ENCODE measurements around the gene KMT2D. TPM values are rescaled to one million over a fixed set of nuclear protein-coding genes. Genes with fewer than 3 reads are reported as not detected.

The KMT2D gene
- total RNA-seq, 3 donors from 2014 or later (not counting 1 experiment from before 2014, with no cell fraction given) = 164 to 186 (median 182) TPM

DNA sequence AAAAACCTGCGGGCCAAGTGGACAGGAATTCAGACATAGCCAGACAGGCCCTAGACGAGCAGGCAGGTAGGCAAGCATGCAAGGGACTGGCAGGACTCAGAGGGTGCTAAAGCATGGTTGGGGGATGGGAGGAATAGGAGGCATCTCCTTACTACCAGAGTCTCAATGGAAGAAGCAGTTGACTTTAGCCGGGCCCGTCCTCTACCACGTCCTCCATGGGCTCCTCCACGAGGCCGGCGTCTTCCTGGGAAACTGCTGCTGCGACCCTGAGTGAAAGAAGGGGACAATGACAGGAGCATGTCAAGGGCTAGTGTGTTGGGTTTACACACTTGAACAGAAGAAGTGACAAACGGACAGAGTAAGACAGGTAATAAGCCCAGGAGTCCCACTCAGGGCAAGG, 11.6 kb downstream of the KMT2D start:
- no peak overlapping the region for H3K4me3 Mint-ChIP-seq
- Histone ChIP-seq H3K27me3 (ENCODE audit: control insufficient read depth, insufficient read depth, low read length) (no peaks in the 10 kb centered on the region), H3K9me3 (ENCODE audit: control insufficient read depth, insufficient read depth, low read length) (no peaks in the 10 kb centered on the region), H3K36me3 (ENCODE audit: control insufficient read depth, insufficient read depth, low read length) (peaks cover 92% of the 10 kb centered on the region), H3K4me1 (ENCODE audit: control insufficient read depth, insufficient read depth, low read length) (no peaks in the 10 kb centered on the region), H3K27ac (ENCODE audit: low read length) (no peak overlapping the region), H3K4me3 (ENCODE audit: low read length) (no peak overlapping the region)
- no peaks in the 10 kb centered on the region for H3K9me3 Mint-ChIP-seq
- TF ChIP-seq, protein P1, sequence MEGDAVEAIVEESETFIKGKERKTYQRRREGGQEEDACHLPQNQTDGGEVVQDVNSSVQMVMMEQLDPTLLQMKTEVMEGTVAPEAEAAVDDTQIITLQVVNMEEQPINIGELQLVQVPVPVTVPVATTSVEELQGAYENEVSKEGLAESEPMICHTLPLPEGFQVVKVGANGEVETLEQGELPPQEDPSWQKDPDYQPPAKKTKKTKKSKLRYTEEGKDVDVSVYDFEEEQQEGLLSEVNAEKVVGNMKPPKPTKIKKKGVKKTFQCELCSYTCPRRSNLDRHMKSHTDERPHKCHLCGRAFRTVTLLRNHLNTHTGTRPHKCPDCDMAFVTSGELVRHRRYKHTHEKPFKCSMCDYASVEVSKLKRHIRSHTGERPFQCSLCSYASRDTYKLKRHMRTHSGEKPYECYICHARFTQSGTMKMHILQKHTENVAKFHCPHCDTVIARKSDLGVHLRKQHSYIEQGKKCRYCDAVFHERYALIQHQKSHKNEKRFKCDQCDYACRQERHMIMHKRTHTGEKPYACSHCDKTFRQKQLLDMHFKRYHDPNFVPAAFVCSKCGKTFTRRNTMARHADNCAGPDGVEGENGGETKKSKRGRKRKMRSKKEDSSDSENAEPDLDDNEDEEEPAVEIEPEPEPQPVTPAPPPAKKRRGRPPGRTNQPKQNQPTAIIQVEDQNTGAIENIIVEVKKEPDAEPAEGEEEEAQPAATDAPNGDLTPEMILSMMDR (IDR thresholded peaks at IDR 0.05) = no peak
- DNase-seq (no peak), ATAC-seq (no peak)
- no peak overlapping the region for H3K27ac Mint-ChIP-seq
- no peaks in the 10 kb centered on the region for H3K27me3 Mint-ChIP-seq (ENCODE audit: low read depth in 2 of 2)
- peaks cover 8 to 33% of the 10 kb centered on the region in 2 donors for H3K4me1 Mint-ChIP-seq
- intact Hi-C loops (cut with micrococcal nuclease) = no loop called here
- H3K36me3 Mint-ChIP-seq = peaks cover 17% of the 10 kb centered on the region
- WGBS (ENCODE audit: insufficient coverage) = 96% methylated on average over 10 of the region's 10 CpGs

DNA sequence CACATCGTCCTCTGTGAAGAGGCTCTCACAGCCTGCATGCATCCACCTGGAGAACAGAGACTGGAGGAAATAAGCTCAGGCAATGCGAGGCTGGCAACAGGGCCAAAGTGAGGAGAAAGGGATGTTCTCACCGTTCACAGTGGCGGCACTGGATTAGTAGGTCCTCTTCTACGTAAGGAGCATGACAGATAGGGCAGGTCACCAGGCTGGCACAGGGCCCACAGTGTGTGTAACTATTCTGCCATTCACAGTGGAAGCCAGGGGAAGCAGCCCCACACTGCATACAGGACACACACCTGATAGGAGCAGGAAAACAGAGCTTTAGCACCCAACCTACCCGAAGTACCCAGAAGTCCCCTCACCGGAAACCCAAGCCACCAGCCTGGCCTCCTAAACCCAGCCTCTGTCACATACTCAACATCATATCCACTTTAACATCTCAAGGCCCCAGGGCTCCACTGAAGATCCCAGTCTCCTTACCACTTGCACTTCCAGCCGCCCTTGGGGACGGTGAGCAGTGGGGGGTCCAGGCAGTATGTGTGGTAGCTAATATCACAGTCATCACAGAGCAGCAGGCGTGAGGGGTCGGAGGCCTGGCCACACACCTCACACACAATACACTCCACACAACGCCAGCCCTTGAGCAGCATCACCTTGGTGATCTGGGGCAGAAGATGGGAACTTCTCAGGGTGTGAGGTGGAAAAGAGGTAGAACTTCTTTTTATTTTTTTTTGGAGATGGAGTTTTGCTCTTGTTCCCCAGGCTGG, 14.3 kb downstream of the KMT2D start:
- no peak overlapping the region for H3K27ac Mint-ChIP-seq
- Histone ChIP-seq H3K27me3 (ENCODE audit: control insufficient read depth, insufficient read depth, low read length) (no peaks in the 10 kb centered on the region), H3K4me1 (ENCODE audit: control insufficient read depth, insufficient read depth, low read length) (no peaks in the 10 kb centered on the region), H3K36me3 (ENCODE audit: control insufficient read depth, insufficient read depth, low read length) (peaks cover 92% of the 10 kb centered on the region), H3K27ac (ENCODE audit: low read length) (no peak overlapping the region), H3K9me3 (ENCODE audit: control insufficient read depth, insufficient read depth, low read length) (no peaks in the 10 kb centered on the region), H3K4me3 (ENCODE audit: low read length) (no peak overlapping the region)
- H3K27me3 Mint-ChIP-seq (ENCODE audit: low read depth in 2 of 2) = no peaks in the 10 kb centered on the region
- ATAC-seq (no peak), DNase-seq (no peak)
- H3K36me3 Mint-ChIP-seq = peaks cover 21% of the 10 kb centered on the region
- H3K9me3 Mint-ChIP-seq = no peaks in the 10 kb centered on the region
- intact Hi-C loops (cut with micrococcal nuclease) = no loop called here
- peaks cover 6 to 23% of the 10 kb centered on the region in 2 donors for H3K4me1 Mint-ChIP-seq
- WGBS (ENCODE audit: insufficient coverage) = 98% methylated on average over 8 of the region's 12 CpGs
- H3K4me3 Mint-ChIP-seq = no peak overlapping the region
- TF ChIP-seq, protein P1 (IDR thresholded peaks at IDR 0.05) = no peak

DNA sequence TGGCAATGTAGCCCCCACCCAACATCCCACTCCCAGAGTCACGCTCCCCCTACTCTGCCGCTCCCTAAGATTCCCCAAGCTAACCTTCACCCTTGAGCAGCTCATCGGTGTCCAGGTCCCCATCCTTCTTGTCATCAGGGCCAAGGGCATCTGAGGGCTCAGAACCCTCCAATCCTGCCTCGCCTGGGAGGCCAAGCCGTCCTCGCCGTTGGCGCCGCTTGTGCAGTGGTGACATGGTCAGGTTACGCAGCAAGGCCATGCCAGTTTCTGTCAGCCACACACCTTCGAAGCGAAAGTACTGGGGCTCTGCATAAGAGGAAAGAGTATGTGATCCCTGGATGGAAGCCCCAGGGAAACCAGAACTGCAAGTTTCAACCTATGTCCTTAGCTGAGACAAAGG, 15.9 kb downstream of the KMT2D start:
- Histone ChIP-seq H3K27ac (ENCODE audit: low read length) (no peak overlapping the region), H3K36me3 (ENCODE audit: control insufficient read depth, insufficient read depth, low read length) (peaks cover 91% of the 10 kb centered on the region), H3K4me3 (ENCODE audit: low read length) (no peak overlapping the region), H3K27me3 (ENCODE audit: control insufficient read depth, insufficient read depth, low read length) (no peaks in the 10 kb centered on the region), H3K9me3 (ENCODE audit: control insufficient read depth, insufficient read depth, low read length) (no peaks in the 10 kb centered on the region), H3K4me1 (ENCODE audit: control insufficient read depth, insufficient read depth, low read length) (no peaks in the 10 kb centered on the region)
- intact Hi-C loops (cut with micrococcal nuclease) = loop anchor here (5.0 kb wide), 1 partner anchor 47 kb away; the partner anchor contains the start of gene DDN
- Mint-ChIP-seq H3K27me3 (ENCODE audit: low read depth in 2 of 2) (no peaks in the 10 kb centered on the region), H3K4me3 (no peak overlapping the region), H3K9me3 (no peaks in the 10 kb centered on the region), H3K36me3 (peaks cover 21% of the 10 kb centered on the region), H3K4me1 (peaks cover 6 to 16% of the 10 kb centered on the region in 2 donors), H3K27ac (peak overlapping the region; percentile 50 to 82)
- TF ChIP-seq, protein P1 (IDR thresholded peaks at IDR 0.05) = no peak
- ATAC-seq (no peak), DNase-seq (no peak)
- WGBS (ENCODE audit: insufficient coverage) = 98% methylated on average over 12 of the region's 12 CpGs

All from natural killer cell (primary cell).